PC-9 (cell line): Measurements from ENCODE around the gene CSNK2A1.

ENCODE experiments used
- EZH2 ChIP-seq: fragments of 200-600 bp; sonication (generic); IDR thresholded peaks from 2 replicates; pipeline ENCODE4 v1.8.0; 2017; ENCODE audit warnings: antibody characterized with exemption, low read depth
- TF ChIP-seq, protein P1 (sequence below): fragments of 200-600 bp; sonication (generic); conservative IDR thresholded peaks from 2 replicates; pipeline ENCODE4 v1.6.1; 2017; ENCODE audit warnings: mixed run types, antibody characterized with exemption, mild to moderate bottlenecking, moderate library complexity

DNA sequence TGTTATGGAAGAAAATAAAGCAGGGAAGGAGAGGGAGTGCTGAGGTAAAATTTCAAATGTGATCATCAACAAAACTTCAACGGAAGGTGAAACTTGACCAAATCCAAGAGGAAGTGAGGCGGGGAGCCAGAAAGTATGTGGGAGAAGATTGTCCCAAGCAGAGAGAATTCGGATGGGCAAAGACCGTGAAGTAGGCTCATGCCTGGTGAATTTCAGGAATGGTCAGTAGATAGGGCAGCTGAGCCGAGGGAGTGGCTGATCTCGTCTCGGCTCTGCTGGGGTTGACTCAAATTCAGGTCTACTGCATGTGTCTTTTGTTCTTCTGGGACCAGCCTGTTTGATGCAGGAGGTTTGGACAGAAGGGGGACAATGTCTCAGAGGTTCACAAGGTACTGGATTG, 7.0 kb upstream of the CSNK2A1 start:
- TF ChIP-seq, protein P1, sequence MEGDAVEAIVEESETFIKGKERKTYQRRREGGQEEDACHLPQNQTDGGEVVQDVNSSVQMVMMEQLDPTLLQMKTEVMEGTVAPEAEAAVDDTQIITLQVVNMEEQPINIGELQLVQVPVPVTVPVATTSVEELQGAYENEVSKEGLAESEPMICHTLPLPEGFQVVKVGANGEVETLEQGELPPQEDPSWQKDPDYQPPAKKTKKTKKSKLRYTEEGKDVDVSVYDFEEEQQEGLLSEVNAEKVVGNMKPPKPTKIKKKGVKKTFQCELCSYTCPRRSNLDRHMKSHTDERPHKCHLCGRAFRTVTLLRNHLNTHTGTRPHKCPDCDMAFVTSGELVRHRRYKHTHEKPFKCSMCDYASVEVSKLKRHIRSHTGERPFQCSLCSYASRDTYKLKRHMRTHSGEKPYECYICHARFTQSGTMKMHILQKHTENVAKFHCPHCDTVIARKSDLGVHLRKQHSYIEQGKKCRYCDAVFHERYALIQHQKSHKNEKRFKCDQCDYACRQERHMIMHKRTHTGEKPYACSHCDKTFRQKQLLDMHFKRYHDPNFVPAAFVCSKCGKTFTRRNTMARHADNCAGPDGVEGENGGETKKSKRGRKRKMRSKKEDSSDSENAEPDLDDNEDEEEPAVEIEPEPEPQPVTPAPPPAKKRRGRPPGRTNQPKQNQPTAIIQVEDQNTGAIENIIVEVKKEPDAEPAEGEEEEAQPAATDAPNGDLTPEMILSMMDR: no peak
- TF ChIP-seq EZH2: no peak
